ENCODE data around the gene MYO1D.
"Not testable (repeated sequence)": the region's sequence is repeated elsewhere in the genome, so short reads cannot be mapped to it uniquely, and the experiment has no call there.

The MYO1D gene

GRCh38 chr17:32887410-32887809 lies 10.5 kb upstream of the MYO1D start:
- DNase-seq = not testable (repeated sequence)

- not testable (repeated sequence) for DNase-seq
Observed at GRCh38 chr17:32886951-32887350, 10.0 kb upstream of the MYO1D start.

- no peak for DNase-seq
Observed at GRCh38 chr17:32882734-32883133, 5.8 kb upstream of the MYO1D start.

- no peak for DNase-seq
Observed at GRCh38 chr17:32882029-32882428, 5.1 kb upstream of the MYO1D start.

- DNase-seq = no peak
Observed at GRCh38 chr17:32880671-32881453, 3.9 kb upstream of the MYO1D start.

- DNase-seq = no peak
Observed at GRCh38 chr17:32879134-32879533, 2.2 kb upstream of the MYO1D start.

GRCh38 chr17:32878211-32878610 lies 1.3 kb upstream of the MYO1D start:
- no peak for DNase-seq

- DNase-seq = no peak
Observed at GRCh38 chr17:32877164-32877764, 340 bp upstream of the MYO1D start.

- DNase-seq = no peak
Observed at GRCh38 chr17:32875923-32876416, 954 bp downstream of the MYO1D start.

GRCh38 chr17:32875230-32875917 lies 1.6 kb downstream of the MYO1D start:
- no peak for DNase-seq

GRCh38 chr17:32873114-32873513 lies 3.8 kb downstream of the MYO1D start:
- DNase-seq = no peak

GRCh38 chr17:32871746-32872145 lies 5.2 kb downstream of the MYO1D start:
- DNase-seq = no peak

- no peak for DNase-seq
Observed at GRCh38 chr17:32870969-32871368, 6.0 kb downstream of the MYO1D start.

GRCh38 chr17:32870027-32870670 lies 6.8 kb downstream of the MYO1D start:
- DNase-seq = no peak

- DNase-seq = no peak
Observed at GRCh38 chr17:32869345-32870026, 7.4 kb downstream of the MYO1D start.

- no peak for DNase-seq
Observed at GRCh38 chr17:32865141-32865540, 11.8 kb downstream of the MYO1D start.

- DNase-seq = no peak
Observed at GRCh38 chr17:32863559-32863958, 13.4 kb downstream of the MYO1D start.

GRCh38 chr17:32862940-32863339 lies 14.0 kb downstream of the MYO1D start:
- no peak for DNase-seq

- no peak for DNase-seq
Observed at GRCh38 chr17:32861981-32862380, 14.9 kb downstream of the MYO1D start.

GRCh38 chr17:32859857-32860525 lies 16.9 kb downstream of the MYO1D start:
- no peak for DNase-seq

GRCh38 chr17:32855620-32856019 lies 21.3 kb downstream of the MYO1D start:
- DNase-seq = no peak

- DNase-seq = no peak
Observed at GRCh38 chr17:32854832-32855389, 22.0 kb downstream of the MYO1D start.

Data from NCI-H524 treated with DMSO at 0.1 percent for 48 hours (cell line).